Kidney (tissue), 14 donors: ENCODE measurements around the gene ZFR2. TPM values are rescaled to one million over a fixed set of nuclear protein-coding genes. Genes with fewer than 3 reads are reported as not detected.

Source experiments
- DNase-seq, 5 donors: peaks; one replicate each; pipeline ENCODE4 v3.0.0-alpha.2; 2013 to 2020
- FAIRE-seq: peaks from 2 replicates; lab custom pipeline; 2012; peaks lifted over from hg19 to GRCh38; lab: Jason Lieb, UNC
- H3K27ac ChIP-seq, 2 donors: one replicate each; pipeline ENCODE4 v1.7.0; 2013; ENCODE audit warnings: low read depth in 2 of 2, low read length in 2 of 2, inconsistent platforms in 1 of 2
- H3K27me3 ChIP-seq: one replicate; pipeline ENCODE4 v1.7.1; 2013; ENCODE audit warnings: low read length, inconsistent platforms; ENCODE audit not compliant: control insufficient read depth, insufficient read depth
- H3K36me3 ChIP-seq, 3 donors: one replicate each; pipeline versions ENCODE4 v1.7.0 to v1.7.1; 2013; ENCODE audit warnings: low read length in 3 of 3, control low read depth in 1 of 3, inconsistent platforms in 1 of 3; ENCODE audit not compliant: insufficient read depth in 3 of 3, control insufficient read depth in 2 of 3
- H3K4me1 ChIP-seq, 3 donors: one replicate each; pipeline versions ENCODE4 v1.7.0 to v1.7.1; 2013; ENCODE audit warnings: low read length in 3 of 3, inconsistent platforms in 1 of 3, low read depth in 1 of 3; ENCODE audit not compliant: control insufficient read depth in 2 of 3, insufficient read depth in 2 of 3
- H3K4me3 ChIP-seq, 3 donors: one replicate each; pipeline versions ENCODE4 v1.7.0 to v1.8.1; 2013; ENCODE audit warnings: low read length in 3 of 3, control low read depth in 1 of 3, inconsistent platforms in 1 of 3
- H3K9ac ChIP-seq, 3 donors: one replicate each; pipeline versions ENCODE4 v1.7.0 to v1.7.1; 2013; ENCODE audit warnings: low read length in 3 of 3, control low read depth in 1 of 3, inconsistent platforms in 1 of 3
- H3K9me3 ChIP-seq, 3 donors: one replicate each; pipeline versions ENCODE4 v1.7.0 to v1.7.1; 2013; ENCODE audit warnings: low read length in 3 of 3, control low read depth in 1 of 3, inconsistent platforms in 1 of 3; ENCODE audit not compliant: control insufficient read depth in 2 of 3, insufficient read depth in 1 of 3
- CTCF ChIP-seq: IDR thresholded peaks from 3 replicates; pipeline ENCODE4 v1.5.1; 2012; ENCODE audit warnings: mild to moderate bottlenecking, moderate library complexity, borderline replicate concordance; ENCODE audit not compliant: insufficient read depth; ENCODE audit errors: extremely low read depth
- intact Hi-C: fragments of 100-400 bp; cut with DNase I; formaldehyde crosslinking; loops from one replicate; pipeline ENCODE4 v1.11.1; 2022
- polyA plus RNA-seq: library from polyadenylated mRNA; stranded (reverse); fragments of 350-450 nt; fragmentation: Illumina TruSeq; extraction: RNeasy Lipid Tissue Mini Kit (QIAGEN cat#74804); gene quantifications from one replicate; pipeline ENCODE4 v1.2.3, GENCODE V29; 2014; ENCODE audit warnings: low read depth, low replicate concordance; ENCODE audit not compliant: insufficient read depth
- total RNA-seq: library from RNA; stranded (reverse); fragmentation: NEBNext Ultra II Directional; extraction: Animal tissue kit (Norgen Biotek cat#: 25700); gene quantifications from one replicate; pipeline ENCODE4 v1.2.1, GENCODE V29; 2021
- donor health status: control.
- donor health status: control.
- donor health status: control.
- donor health status: control.
- donor health status: control.
- donor health status: DM: yes; HTN: yes; CAD: no.
- donor health status: Normal renal cell carcinoma (clear cell type).

The ZFR2 gene
- total and polyA plus RNA-seq, 2 donors from 2014 or later: 0.22 TPM; not detected in 1

DNA sequence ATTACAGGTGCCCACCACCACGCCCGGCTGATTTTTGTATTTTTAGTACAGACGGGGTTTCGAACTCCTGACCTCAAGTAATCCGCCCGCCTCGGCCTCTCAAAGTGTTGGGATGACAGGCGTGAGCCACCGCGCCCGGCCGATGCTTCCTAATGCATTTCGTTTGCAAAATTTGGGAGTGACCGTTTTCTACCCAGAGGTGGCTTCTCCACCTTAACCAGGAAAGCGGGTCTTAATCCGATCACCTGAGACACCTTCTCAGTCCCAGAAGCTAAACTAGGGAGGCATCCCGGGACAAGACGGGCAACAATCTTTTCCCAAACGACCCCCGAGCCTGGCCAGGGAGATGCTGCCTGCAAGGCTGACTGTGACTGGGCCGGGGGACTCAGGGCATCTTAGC, 67.8 kb downstream of the ZFR2 start:
- no peak overlapping the region for H3K27ac ChIP-seq
- H3K27me3 ChIP-seq: peaks cover 4% of the 10 kb centered on the region
- peaks cover 0 to 2% (median 0%) of the 10 kb centered on the region in 3 donors for H3K4me1 ChIP-seq
- peaks cover 0 to 4% (median 0%) of the 10 kb centered on the region in 3 donors for H3K9me3 ChIP-seq
- no peak overlapping the region for H3K4me3 ChIP-seq
- H3K9ac ChIP-seq: no peak overlapping the region
- no peak for DNase-seq
- intact Hi-C loops: no loop called here
- TF ChIP-seq CTCF: no peak
- H3K36me3 ChIP-seq: no peaks in the 10 kb centered on the region
- FAIRE-seq: no peak

GRCh38 chr19:3798137-3798536, 70.7 kb downstream of the ZFR2 start:
- DNase-seq (no peak), FAIRE-seq (no peak)
- Histone ChIP-seq H3K4me3 (no peak overlapping the region), H3K36me3 (no peaks in the 10 kb centered on the region), H3K9me3 (peaks cover 0 to 4% (median 0%) of the 10 kb centered on the region in 3 donors), H3K4me1 (peaks cover 0 to 2% (median 0%) of the 10 kb centered on the region in 3 donors), H3K9ac (no peak overlapping the region), H3K27me3 (peaks cover 4% of the 10 kb centered on the region), H3K27ac (no peak overlapping the region)
- intact Hi-C loops: no loop called here
- no peak for TF ChIP-seq CTCF

- intact Hi-C loops: no loop called here
- Histone ChIP-seq H3K27me3 (peaks cover 4% of the 10 kb centered on the region), H3K36me3 (no peaks in the 10 kb centered on the region), H3K9me3 (peaks cover 0 to 4% (median 0%) of the 10 kb centered on the region in 3 donors), H3K9ac (no peak overlapping the region), H3K4me3 (no peak overlapping the region), H3K27ac (no peak overlapping the region), H3K4me1 (peaks cover 0 to 2% (median 0%) of the 10 kb centered on the region in 3 donors)
- FAIRE-seq: no peak
- no peak for TF ChIP-seq CTCF
- no peak for DNase-seq
These were observed 72.5 kb downstream of the ZFR2 start for GRCh38 chr19:3796358-3796757.

DNA sequence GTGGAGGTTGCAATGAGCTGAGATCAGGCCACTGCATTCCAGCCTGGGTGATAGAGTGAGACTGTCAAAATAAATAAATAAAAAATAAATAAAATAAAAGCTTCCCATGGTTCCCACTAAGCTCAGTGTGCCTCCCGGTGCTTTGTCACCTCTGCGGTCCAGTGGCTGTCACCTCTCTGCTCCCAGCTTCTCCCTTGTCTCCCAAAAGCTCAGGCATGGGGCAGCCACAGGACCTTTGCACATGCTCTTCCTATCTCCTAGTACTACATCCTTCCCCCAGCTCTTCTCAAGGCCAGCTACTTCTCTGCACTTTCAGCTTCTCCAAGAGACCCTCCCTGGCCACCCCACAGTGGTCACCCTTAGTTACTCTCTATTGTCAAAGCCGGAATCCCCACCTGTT, 75.0 kb downstream of the ZFR2 start:
- DNase-seq (no peak), FAIRE-seq (no peak)
- H3K4me1 ChIP-seq: no peaks in the 10 kb centered on the region
- no peak overlapping the region for H3K9ac ChIP-seq
- no peak overlapping the region for H3K27ac ChIP-seq
- H3K4me3 ChIP-seq: no peak overlapping the region
- intact Hi-C loops: no loop called here
- H3K27me3 ChIP-seq: no peaks in the 10 kb centered on the region
- peaks cover 0 to 4% (median 0%) of the 10 kb centered on the region in 3 donors for H3K9me3 ChIP-seq
- H3K36me3 ChIP-seq: no peaks in the 10 kb centered on the region
- no peak for TF ChIP-seq CTCF
